Activated B cell treated with CpG ODN at 0.5 μM for 24 hours (primary cell): ENCODE data around the gene MYO15B. TPM values are rescaled to one million over a fixed set of nuclear protein-coding genes. Genes with fewer than 3 reads are reported as not detected.

ENCODE experiments used
- ATAC-seq: fragments of 200-7000 bp; cut with Tn5 transposase; one replicate; pipeline ENCODE4 v1.10.0; 2021; ENCODE audit warnings: low read depth, mild to moderate bottlenecking, moderate library complexity
- CTCF ChIA-PET: fragments of 350-600 bp; sonication (Branson Sonifier 250); formaldehyde crosslinking; loops from one replicate; lab custom pipeline; 2021; ENCODE audit warnings: antibody characterized with exemption; lab: Charles Lee
- POLR2A ChIA-PET: fragments of 350-600 bp; sonication (Branson Sonifier 250); formaldehyde crosslinking; loops from one replicate; lab custom pipeline; 2021; ENCODE audit warnings: antibody characterized with exemption; lab: Charles Lee
- DNase-seq: peaks from one replicate; pipeline ENCODE4 v3.0.0; 2022
- H3K27ac Mint-ChIP-seq: one replicate; pipeline ENCODE4 v1.8.0; 2020; ENCODE audit warnings: mixed read lengths
- H3K27me3 Mint-ChIP-seq: one replicate; pipeline ENCODE4 v1.8.0; 2021; ENCODE audit warnings: mixed read lengths
- H3K36me3 Mint-ChIP-seq: one replicate; pipeline ENCODE4 v1.8.0; 2021; ENCODE audit warnings: low read depth, mixed read lengths
- H3K4me1 Mint-ChIP-seq: one replicate; pipeline ENCODE4 v1.8.0; 2021; ENCODE audit warnings: mixed read lengths
- H3K4me3 Mint-ChIP-seq: one replicate; pipeline ENCODE4 v1.8.0; 2020; ENCODE audit warnings: mild to moderate bottlenecking, mixed read lengths
- H3K9me3 Mint-ChIP-seq: one replicate; pipeline ENCODE4 v1.8.0; 2020; ENCODE audit warnings: mixed read lengths
- intact Hi-C: fragments of 100-400 bp; cut with micrococcal nuclease; formaldehyde crosslinking; loops from one replicate; pipeline ENCODE4 v1.15.1; 2024
- total RNA-seq: library from RNA; stranded (reverse); gene quantifications from 2 replicates; pipeline ENCODE4 v1.2.3, GENCODE V29; 2022
- TF ChIP-seq, protein P1 (sequence below): fragments of 200-600 bp; IDR thresholded peaks from one replicate; pipeline ENCODE4 v1.8.0; 2022; ENCODE audit warnings: antibody characterized with exemption, mild to moderate bottlenecking

MYO15B gene
- total RNA-seq, 1 donor from 2014 or later = 264 TPM

DNA sequence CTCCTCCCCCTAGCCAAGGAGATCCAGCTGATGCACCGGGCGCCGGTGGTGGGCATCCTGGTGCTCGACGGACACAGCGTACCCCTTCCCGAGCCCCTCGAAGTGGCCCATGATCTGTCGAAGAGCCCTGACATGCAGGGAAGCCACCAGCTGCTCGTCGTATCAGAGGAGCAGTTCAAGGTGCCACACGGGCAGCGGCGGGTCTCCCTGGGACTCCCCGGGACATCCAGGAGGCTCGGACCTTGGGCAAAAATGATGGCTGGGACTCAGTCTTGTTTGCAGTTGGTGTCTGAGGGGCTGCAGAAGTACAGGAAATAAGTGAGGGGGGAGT lies 15.8 kb upstream of the MYO15B start:
- Mint-ChIP-seq H3K4me1 (peaks cover 17% of the 10 kb centered on the region), H3K9me3 (no peaks in the 10 kb centered on the region), H3K36me3 (peaks cover 1% of the 10 kb centered on the region), H3K27ac (no peak overlapping the region), H3K27me3 (no peaks in the 10 kb centered on the region), H3K4me3 (no peak overlapping the region)
- POLR2A ChIA-PET = interaction anchor here (0.6 to 2.4 kb wide), 9 partner anchors 9 to 301 kb away, joined by 3 to 29 read pairs (median 8); partner anchors contain the start of genes LLGL2, MYO15B, TMEM94 and TSEN54
- no peak for DNase-seq
- ATAC-seq = no peak
- TF ChIP-seq, protein P1, sequence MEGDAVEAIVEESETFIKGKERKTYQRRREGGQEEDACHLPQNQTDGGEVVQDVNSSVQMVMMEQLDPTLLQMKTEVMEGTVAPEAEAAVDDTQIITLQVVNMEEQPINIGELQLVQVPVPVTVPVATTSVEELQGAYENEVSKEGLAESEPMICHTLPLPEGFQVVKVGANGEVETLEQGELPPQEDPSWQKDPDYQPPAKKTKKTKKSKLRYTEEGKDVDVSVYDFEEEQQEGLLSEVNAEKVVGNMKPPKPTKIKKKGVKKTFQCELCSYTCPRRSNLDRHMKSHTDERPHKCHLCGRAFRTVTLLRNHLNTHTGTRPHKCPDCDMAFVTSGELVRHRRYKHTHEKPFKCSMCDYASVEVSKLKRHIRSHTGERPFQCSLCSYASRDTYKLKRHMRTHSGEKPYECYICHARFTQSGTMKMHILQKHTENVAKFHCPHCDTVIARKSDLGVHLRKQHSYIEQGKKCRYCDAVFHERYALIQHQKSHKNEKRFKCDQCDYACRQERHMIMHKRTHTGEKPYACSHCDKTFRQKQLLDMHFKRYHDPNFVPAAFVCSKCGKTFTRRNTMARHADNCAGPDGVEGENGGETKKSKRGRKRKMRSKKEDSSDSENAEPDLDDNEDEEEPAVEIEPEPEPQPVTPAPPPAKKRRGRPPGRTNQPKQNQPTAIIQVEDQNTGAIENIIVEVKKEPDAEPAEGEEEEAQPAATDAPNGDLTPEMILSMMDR = no peak
- intact Hi-C loops = loop anchor here (1.0 to 2.0 kb wide), 3 partner anchors 17 to 56 kb away; partner anchors contain the start of genes LLGL2 and TSEN54
- CTCF ChIA-PET = interaction anchor here (1.1 to 1.6 kb wide), 3 partner anchors 17 to 282 kb away, joined by 3 to 9 read pairs (median 3); partner anchors contain the start of gene SLC25A19

DNA sequence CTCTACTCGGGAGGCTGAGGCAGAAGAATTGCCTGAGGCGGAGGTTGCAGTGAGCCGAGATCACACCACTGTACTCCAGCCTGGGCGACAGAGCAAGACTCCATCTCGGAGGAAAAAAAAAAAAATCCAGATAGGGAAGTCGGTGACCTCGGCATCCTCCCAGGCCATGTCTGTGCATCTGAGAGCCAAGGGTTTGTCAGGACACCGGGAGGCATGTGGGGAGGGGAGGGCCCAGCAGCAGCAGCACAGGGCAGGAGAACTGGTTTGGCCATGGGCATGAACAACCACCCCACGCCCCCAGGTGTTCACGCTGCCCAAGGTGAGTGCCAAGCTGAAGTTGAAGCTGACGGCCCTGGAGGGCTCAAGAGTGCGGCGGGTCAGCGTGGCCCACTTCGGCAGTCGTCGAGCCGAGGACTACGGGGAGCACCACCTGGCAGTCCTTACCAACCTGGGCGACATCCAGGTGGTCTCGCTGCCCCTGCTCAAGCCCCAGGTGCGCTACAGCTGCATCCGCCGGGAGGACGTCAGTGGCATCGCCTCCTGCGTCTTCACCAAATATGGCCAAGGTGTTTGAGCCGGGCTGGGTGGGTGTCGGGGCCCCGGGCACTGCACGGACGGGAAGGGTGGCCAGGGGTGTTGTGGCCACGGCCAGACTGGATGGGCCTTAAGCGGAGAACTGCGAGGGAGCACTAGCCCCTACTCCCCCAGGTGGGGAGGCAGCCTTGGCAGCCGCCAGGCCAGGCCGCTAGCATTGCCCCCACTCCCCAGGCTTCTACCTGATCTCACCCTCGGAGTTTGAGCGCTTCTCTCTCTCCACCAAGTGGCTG lies 14.7 kb upstream of the MYO15B start:
- ChIA-PET POLR2A (interaction anchor here (0.7 to 0.8 kb wide), 2 partner anchors 177 to 329 kb away, joined by 3 read pairs; no protein-coding TSS in a partner anchor), CTCF (no interaction called here)
- H3K4me3 Mint-ChIP-seq = no peak overlapping the region
- H3K27me3 Mint-ChIP-seq = no peaks in the 10 kb centered on the region
- H3K36me3 Mint-ChIP-seq = peaks cover 1% of the 10 kb centered on the region
- TF ChIP-seq, protein P1 = no peak
- no peak overlapping the region for H3K27ac Mint-ChIP-seq
- no peaks in the 10 kb centered on the region for H3K9me3 Mint-ChIP-seq
- intact Hi-C loops = no loop called here
- H3K4me1 Mint-ChIP-seq = peaks cover 14% of the 10 kb centered on the region
- DNase-seq (no peak), ATAC-seq (no peak)

DNA sequence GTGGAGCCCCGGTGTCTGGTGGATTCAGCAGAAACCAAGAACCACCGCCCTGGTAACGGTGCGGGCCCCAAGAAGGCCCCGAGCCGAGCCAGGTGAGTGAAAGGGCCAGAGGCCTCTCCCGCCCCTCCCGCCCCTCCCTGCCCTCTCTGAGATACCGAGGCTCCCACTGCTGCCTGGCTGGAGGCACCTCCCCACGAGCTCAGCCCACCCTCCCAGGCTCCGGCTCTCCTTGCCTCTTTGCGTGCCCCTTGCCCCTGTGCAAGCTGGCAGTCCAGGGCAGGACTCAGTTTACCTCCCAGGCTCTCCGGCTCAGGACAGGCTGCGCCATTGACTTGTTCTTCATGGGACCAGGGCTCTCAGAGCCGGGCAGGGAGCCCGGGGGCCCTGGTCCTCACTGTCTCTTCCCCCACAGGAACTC lies 14.1 kb upstream of the MYO15B start:
- TF ChIP-seq, protein P1 = no peak
- ATAC-seq (no peak), DNase-seq (no peak)
- peaks cover 14% of the 10 kb centered on the region for H3K4me1 Mint-ChIP-seq
- H3K9me3 Mint-ChIP-seq = no peaks in the 10 kb centered on the region
- no peak overlapping the region for H3K4me3 Mint-ChIP-seq
- intact Hi-C loops = no loop called here
- peaks cover 1% of the 10 kb centered on the region for H3K36me3 Mint-ChIP-seq
- no peak overlapping the region for H3K27ac Mint-ChIP-seq
- POLR2A ChIA-PET = no interaction called here
- CTCF ChIA-PET = no interaction called here
- H3K27me3 Mint-ChIP-seq = no peaks in the 10 kb centered on the region

DNA sequence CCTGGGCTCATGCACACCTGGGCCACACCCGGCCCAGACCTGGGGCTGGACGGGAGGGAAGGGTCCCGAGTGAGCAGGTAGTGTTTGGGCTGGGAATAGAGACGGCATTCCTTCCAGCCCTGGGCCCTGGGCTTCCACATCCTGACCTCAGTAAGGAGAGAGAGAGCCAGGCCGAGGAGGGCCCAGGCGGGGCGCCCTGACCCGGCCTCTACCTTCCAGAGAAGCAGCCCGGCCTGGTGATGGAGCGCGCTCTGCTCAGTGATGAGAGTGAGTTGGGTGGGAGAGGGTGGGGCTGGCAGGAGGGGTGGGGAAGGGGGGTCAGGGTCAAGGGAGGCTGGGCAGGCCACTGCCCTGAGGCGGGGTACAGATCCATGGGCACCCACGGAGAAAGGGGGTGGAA lies 13.6 kb upstream of the MYO15B start:
- Mint-ChIP-seq H3K27me3 (no peaks in the 10 kb centered on the region), H3K27ac (no peak overlapping the region), H3K9me3 (no peaks in the 10 kb centered on the region), H3K36me3 (peaks cover 1% of the 10 kb centered on the region), H3K4me1 (peaks cover 14% of the 10 kb centered on the region), H3K4me3 (no peak overlapping the region)
- intact Hi-C loops = no loop called here
- ChIA-PET POLR2A (no interaction called here), CTCF (no interaction called here)
- TF ChIP-seq, protein P1 = no peak
- DNase-seq = no peak
- no peak for ATAC-seq

DNA sequence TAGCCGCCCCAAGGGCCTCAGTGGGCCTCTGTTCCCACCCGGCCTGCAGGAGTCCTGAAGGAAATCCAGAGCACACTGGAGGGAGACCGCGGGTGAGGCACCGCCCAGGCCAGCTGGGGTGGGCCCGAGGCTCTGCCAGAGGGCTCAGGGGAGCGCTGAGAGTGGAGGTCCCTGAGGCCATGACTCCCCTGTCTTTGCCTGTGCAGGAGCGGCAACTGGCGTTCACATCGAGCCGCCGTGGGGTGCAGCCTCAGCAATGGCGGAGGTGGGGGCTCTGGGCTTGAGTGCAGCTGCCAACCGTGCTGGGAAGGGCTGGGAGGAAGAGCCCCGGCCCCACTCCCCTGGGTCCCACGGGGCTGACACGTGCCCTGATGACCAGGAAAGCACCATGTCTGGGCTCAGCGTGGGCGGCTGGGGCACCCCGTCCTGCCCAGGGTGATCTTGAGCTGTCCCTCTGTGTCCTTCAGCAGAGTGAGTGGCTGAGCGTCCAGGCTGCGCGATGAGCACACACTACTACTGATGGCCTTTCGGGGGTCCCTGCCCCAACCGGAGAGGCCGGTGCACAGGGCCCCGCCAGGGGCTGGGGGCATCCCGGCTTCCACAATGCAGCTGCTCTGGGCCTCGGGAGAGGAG lies 13.1 kb upstream of the MYO15B start:
- Mint-ChIP-seq H3K4me1 (peaks cover 14% of the 10 kb centered on the region), H3K27me3 (no peaks in the 10 kb centered on the region), H3K9me3 (no peaks in the 10 kb centered on the region), H3K4me3 (no peak overlapping the region), H3K27ac (no peak overlapping the region), H3K36me3 (peaks cover 1% of the 10 kb centered on the region)
- ChIA-PET POLR2A (no interaction called here), CTCF (no interaction called here)
- intact Hi-C loops = no loop called here
- no peak for ATAC-seq
- DNase-seq = no peak
- TF ChIP-seq, protein P1 = no peak
